ENCODE measurements around the gene LINS1.

DNA sequence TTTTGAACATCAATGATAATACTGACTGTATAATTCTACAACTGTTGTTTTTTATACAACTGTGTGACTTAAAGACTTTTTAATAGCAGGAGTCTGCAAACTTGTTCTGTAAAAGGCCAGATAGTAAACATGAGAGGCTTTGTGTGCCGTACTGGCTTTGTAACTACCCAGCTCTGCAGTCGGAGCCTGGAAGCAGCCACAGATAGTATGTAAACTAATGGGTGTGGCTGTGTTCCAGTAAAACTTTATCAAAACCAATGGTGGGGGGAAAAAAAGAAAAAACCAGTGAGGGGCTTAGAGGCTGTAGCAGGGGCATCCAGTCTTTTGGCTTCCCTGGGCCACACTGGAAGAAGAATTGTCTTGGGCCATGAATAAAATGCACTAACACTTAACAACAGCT lies 12.4 kb upstream of the LINS1 start:
- TF ChIP-seq, protein P1, sequence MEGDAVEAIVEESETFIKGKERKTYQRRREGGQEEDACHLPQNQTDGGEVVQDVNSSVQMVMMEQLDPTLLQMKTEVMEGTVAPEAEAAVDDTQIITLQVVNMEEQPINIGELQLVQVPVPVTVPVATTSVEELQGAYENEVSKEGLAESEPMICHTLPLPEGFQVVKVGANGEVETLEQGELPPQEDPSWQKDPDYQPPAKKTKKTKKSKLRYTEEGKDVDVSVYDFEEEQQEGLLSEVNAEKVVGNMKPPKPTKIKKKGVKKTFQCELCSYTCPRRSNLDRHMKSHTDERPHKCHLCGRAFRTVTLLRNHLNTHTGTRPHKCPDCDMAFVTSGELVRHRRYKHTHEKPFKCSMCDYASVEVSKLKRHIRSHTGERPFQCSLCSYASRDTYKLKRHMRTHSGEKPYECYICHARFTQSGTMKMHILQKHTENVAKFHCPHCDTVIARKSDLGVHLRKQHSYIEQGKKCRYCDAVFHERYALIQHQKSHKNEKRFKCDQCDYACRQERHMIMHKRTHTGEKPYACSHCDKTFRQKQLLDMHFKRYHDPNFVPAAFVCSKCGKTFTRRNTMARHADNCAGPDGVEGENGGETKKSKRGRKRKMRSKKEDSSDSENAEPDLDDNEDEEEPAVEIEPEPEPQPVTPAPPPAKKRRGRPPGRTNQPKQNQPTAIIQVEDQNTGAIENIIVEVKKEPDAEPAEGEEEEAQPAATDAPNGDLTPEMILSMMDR (IDR thresholded peaks at IDR 0.05; ENCODE audit: insufficient read depth, low read length, poor library complexity, severe bottlenecking) = no peak
- TF ChIP-seq EZH2phosphoT487 (conservative IDR thresholded peaks at IDR 0.05; ENCODE audit: low read length) = no peak

Measured in SU-DHL-6 (cell line).